GM19099 (cell line): ENCODE measurements around the gene SLC44A3.

Experiments
- POLR2A ChIP-seq: IDR thresholded peaks from 3 replicates; pipeline ENCODE4 v1.6.1; 2011; ENCODE audit warnings: low read depth; ENCODE audit not compliant: insufficient read length; ENCODE audit errors: extremely low read depth

The SLC44A3 gene

GRCh38 chr1:94795434-94795833, 24.7 kb upstream of the SLC44A3 start:
- TF ChIP-seq POLR2A: no peak

DNA sequence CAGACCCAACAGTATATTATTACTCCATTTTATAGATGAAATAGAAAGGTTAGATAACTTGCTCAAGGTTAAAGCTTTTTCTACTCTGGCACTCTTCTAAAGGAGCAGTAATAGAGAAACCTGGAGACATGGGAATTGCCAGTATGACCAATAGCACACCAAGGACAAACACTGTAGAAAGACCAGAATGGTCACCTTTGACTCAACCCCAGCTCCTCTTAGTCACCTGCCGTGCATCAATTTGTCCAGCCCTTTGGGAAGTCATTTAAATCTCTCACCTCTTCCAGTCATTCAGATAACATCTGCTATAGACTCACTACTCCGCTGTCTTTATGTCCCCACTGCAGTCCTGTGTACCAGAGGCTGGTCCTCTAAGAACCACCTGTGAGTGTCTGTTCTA, 23.9 kb upstream of the SLC44A3 start:
- no peak for TF ChIP-seq POLR2A

- TF ChIP-seq POLR2A: no peak
Observed at GRCh38 chr1:94797291-94797690, 22.9 kb upstream of the SLC44A3 start.

DNA sequence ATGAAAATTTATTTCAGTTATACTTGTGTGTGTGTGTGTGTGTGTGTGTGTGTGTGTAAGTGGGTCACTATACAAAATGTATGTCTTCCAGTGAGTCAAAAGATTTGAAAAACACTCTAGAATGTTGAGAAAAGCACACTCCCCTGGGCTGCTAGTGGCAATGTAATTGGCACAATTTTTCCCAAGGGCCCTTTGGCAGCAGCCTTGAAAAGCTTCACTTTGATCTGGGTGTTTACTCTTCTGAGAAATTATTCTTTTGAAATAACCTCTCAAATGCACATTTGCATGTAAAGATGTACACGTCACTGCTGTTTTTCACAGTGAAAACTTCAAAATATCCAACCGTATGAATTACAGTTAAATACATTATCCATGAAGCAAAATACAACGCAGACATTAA, 22.1 kb upstream of the SLC44A3 start:
- no peak for TF ChIP-seq POLR2A

GRCh38 chr1:94798462-94798861, 21.7 kb upstream of the SLC44A3 start:
- TF ChIP-seq POLR2A: no peak

GRCh38 chr1:94799206-94799605, 21.0 kb upstream of the SLC44A3 start:
- no peak for TF ChIP-seq POLR2A

DNA sequence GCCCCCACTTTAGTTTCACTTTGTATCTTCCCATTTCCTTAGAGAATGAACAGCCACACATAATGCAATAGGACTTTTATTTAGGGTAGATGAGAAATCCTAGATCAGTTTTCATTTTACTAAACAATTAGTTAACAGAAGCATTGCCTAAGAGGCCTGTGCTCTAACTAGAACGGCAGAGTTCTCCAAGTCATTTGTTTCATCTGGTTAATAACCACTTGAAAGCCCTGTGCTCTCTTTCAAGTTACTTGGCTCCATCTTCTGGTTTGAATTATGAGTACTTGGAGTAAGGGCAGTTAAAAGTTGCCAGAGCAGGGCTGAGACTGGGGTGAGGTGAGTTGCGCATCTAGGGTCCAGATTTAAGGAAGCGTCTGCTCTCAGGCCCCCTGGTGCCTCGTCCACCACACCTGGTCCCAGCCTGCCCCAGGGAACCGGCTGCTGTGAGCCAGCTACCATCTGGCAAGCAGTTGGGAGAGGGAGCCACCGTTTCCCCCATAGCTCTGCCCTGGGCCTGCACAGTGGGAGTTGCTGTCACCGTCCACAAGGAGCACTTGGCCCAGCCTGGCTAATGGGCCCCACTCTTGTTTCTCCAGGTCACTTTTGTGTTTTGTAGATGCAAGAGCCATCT, 18.1 kb upstream of the SLC44A3 start:
- TF ChIP-seq POLR2A: no peak

- no peak for TF ChIP-seq POLR2A
Observed at GRCh38 chr1:94803106-94803505, 17.1 kb upstream of the SLC44A3 start.

GRCh38 chr1:94803517-94804441, 16.4 kb upstream of the SLC44A3 start:
- no peak for TF ChIP-seq POLR2A

GRCh38 chr1:94804442-94804837, 15.7 kb upstream of the SLC44A3 start:
- no peak for TF ChIP-seq POLR2A

GRCh38 chr1:94805912-94806311, 14.2 kb upstream of the SLC44A3 start:
- TF ChIP-seq POLR2A: no peak

- TF ChIP-seq POLR2A: no peak
Observed at GRCh38 chr1:94806441-94806871, 13.7 kb upstream of the SLC44A3 start.

GRCh38 chr1:94807742-94808491, 12.2 kb upstream of the SLC44A3 start:
- TF ChIP-seq POLR2A: no peak

DNA sequence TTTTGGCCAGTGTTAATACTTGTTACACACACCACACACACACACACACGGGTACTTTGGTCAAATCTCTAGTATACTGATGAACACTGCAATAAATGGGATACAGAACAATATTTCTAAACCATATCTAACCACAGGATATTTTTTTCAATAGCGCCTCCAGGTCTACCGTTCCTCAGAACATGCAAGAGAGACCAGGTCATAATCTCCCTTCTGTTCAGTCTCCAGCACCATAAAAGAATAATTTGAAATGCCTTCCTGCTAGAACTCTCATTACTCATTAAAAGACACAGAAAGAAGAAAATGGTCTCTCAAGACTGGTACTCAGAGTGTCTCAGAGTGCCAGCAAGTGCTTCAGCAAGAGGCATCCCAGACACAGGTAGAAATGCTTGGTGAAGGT, 11.5 kb upstream of the SLC44A3 start:
- no peak for TF ChIP-seq POLR2A

DNA sequence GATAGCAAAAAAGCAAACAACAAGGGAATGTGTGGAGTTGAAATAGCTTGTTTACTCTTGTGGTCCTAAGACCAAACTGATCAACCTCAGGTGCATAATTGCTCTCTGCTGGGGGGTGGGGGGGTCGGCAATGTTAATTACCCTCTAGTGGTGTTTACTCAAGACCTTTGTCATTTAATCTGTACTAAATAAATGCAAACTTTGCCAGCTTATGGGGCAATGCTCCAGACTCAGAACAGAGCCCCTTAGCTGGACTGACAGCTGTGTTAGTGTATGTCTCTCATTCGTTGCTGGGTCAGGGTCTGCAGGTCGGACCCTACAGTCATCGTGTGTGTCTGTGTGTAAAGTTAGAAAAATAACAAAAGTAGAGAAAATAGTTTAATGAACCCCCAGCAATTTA, 7.2 kb upstream of the SLC44A3 start:
- no peak for TF ChIP-seq POLR2A

- TF ChIP-seq POLR2A: no peak
Observed at GRCh38 chr1:94816030-94816429, 4.1 kb upstream of the SLC44A3 start.

DNA sequence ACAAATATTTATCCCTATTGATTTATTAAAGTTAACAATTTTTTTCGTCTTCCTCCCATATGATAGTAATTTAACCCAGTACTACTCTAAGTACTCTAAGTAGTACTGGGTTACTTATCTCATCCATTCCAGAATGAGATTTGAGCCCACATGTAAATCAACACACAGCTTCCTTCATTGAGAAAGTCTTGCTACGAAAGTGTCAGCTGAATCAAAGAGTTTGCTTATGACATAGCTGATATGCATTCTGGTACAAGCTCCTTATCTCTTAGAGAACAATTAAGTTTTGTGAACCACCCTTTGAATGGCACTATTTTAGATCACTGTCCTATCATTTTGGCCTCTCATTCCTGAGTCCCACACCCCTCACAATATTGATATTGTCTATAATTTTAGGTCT, 2.4 kb upstream of the SLC44A3 start:
- no peak for TF ChIP-seq POLR2A
